HG02571 (cell line): ENCODE data around the gene AQP5.

Experiments
- ATAC-seq: cut with Tn5 transposase; IDR thresholded peaks from one replicate; pipeline ENCODE4 v1.9.1; 2021; ENCODE audit warnings: mild to moderate bottlenecking, moderate library complexity; ENCODE audit not compliant: unreplicated experiment

AQP5 gene

GRCh38 chr12:49963976-49964815 lies 2.5 kb downstream of the AQP5 start:
- ATAC-seq = no peak

- no peak for ATAC-seq
Measured at GRCh38 chr12:49964849-49965624, 3.4 kb downstream of the AQP5 start.

DNA sequence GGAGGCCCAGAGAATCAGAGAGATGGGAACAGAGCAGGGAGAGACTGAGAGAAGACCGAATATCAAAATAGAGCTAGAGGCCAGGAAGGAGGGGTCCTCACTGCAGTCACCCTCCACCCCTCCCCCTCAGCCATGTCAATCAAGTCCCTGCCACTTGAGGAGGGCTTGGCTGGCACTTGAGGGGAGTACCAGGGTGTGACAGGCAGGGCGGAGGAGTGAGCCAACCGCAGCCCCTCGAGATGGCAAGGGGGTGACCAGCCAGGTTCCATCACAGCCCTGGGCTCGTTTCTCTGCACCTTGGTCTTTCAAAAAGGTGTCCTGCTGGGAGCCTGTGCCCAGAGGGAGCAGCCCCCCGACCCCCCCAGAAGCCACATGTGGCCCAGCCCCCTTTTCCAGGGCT lies 4.2 kb downstream of the AQP5 start:
- ATAC-seq = no peak

GRCh38 chr12:49966511-49967041 lies 4.9 kb downstream of the AQP5 start:
- ATAC-seq = no peak

GRCh38 chr12:49967042-49967776 lies 5.5 kb downstream of the AQP5 start:
- peak; percentile 59 for ATAC-seq

DNA sequence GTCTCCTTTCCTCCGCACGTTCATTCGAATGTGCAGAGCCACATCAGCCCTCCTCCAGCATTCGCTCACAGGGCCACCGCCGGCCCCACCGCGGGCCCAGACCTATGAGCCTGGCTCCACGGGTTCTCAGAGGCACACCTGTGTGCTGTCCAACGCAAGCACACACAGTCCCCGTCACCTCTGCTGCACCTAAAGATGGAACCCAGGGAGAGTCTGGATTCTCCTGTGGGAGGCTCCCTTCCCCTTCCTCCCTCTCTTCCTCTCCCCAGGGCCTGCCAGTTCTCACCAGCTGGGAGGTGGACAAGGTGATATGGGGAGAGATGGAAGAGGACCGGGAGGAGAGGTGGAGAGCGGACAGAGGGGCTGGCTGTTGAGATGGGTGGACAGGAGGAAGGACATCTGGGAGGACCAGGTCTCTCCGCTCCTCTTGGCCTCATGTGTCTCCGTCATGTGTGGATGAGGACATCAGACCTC lies 6.1 kb downstream of the AQP5 start:
- ATAC-seq = peak; percentile 5

DNA sequence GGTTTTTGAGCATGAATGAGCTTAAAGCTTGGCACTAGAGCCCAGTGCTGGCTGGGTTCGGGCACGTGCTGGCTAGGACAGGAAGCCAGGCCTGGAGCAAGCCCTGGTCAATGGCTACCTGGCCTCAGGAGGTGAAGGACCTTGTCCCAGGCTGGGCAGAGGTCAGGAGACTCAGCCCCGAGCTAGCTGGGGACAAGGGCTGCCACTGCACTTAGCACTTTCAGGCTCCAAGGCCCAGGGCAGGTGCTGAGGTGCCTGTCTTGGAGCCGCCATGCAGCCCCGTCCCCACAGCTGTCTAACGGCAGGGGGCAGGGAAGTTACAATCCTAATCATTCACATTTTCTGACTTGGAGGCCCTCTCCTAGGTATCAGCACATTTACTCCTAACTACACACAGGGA lies 6.8 kb downstream of the AQP5 start:
- no peak for ATAC-seq

DNA sequence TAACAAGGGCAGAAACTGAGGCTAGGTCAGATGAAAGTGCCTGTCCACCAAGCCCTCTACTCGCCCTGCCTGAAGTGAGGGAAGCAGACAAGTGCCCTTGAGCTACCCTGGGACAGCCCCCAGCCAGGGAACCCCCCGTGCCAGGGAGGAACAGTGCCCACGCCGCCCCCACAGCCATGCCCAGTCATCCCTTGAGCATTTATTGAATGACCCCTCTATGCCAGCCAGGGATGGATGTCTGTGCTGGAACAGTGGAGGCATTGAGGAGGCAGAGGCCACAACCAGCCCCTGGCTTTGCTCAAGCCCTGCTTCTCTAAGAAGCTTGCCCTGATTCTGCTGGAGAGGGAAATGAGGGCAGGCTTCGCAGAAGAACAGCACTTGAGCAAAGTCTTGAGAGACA lies 7.4 kb downstream of the AQP5 start:
- ATAC-seq = no peak

DNA sequence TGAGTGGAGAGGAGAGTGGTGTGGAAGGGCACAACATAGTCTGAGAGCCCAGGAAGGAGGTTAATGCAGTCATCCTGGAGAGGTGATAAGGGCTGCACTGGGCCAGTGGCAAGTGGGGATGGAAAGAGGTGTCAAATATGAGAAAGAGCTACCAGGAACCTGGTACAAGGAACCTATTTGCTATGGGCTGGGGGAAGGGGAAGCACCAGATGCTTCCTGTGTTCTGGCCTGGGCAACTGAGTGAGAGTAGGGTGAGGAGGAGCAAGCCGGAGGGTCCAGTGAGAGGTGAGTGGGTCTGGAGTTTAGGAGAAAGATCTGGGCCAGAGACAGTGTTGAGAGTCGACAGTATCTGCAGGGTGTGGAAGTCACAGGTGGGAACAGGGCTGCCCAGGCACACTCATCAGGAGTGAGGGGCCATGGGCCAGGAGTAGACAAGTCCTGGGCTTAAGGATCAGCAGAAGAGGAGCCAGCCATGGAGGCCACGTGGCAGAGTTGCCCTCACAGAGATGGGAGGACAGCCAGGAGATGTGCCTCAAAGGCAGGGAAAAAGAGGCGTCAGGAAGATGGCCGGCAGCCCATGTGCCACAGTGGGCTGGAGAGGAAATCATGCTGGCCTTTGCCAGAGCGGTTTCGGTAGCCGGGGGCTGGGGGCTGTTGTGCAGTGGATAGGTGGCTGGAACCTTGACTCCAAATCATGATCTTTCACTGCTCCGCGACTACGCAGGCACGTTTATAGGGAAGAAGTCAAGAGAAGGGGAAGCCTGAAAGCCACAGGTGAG lies 8.2 kb downstream of the AQP5 start:
- no peak for ATAC-seq

DNA sequence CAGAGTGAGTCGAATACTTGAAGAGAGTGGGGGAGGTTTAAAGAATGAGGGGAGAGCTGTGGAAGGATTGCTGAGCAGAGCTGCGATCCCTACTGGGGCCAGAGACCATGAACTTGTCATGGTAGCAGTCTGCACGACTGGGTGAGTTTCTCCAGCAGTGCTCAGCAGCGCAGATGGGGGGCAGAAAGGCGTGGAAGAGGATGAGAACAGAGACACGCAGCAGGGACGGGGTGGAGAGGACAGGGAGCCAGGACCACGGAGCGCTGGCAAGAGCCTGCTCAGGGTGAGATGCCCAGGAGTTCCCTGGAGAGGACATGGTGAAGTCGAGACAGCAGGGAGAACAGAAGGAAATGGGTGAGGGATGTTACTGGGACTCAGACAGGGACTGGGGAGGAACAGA lies 9.0 kb downstream of the AQP5 start:
- no peak for ATAC-seq

DNA sequence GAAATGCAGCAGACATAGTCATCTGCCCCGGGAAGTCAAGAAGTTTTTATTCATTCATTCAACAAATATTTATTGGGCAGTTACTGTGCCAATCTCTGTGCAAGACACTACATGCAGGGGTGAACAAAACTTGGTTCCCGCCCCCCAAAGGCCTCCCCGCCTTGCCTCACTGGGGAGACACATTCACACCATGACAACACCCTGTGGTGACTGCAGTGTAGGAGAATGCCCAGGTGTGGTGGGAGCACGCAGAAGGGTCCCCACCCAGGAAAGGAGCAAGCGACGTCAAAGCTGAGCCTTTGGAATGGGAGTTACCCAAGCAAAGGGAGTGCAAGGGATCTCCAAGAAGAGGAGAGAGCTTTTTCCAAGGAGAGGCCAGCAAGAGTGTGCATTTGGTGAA lies 9.5 kb downstream of the AQP5 start:
- ATAC-seq = no peak

DNA sequence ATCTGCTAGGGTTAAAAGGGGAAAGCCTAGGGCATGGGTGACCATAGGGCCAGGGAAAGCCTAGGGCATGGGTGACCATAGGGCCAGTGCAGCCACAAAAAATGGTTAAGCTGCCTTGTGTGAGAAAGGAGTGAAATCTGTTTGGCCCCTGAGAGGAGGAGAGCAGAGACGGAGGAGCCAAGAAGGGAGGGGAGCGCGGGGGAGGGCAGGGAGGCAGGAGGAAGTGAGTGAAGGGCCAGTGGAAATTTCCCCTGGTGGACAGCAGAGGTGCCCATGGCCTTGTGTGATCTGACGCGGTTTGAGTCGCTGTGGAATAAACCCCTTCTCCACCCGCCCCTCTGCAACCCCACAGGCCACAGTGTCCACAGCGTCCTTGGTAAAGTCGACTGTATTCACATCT lies 10.5 kb downstream of the AQP5 start:
- no peak for ATAC-seq

- no peak for ATAC-seq
Measured at GRCh38 chr12:49972641-49973360, 11.1 kb downstream of the AQP5 start, which contains the start of gene AQP6. TSS of gene AQP6 (plus strand) at chr12:49972947. CDS start at chr12:49973174, 227 bp downstream.

DNA sequence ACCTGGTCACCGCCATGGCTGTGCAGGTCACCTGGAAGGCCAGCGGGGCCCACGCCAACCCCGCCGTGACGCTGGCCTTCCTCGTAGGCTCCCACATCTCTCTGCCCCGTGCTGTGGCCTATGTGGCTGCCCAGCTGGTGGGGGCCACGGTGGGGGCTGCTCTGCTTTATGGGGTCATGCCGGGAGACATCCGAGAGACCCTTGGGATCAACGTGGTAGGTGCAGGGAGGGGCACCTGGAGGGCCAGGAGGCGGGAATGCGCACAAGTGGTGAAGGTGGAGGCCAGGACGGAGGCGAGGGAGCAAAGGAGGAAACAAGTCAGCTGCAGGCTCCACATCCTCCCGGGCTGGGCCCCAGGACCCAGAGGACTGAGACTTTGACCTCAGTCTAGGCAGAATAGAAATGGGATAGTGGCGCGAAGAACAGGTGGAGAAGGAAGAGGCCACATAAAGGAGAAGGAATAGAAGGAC lies 11.7 kb downstream of the AQP5 start:
- no peak for ATAC-seq

DNA sequence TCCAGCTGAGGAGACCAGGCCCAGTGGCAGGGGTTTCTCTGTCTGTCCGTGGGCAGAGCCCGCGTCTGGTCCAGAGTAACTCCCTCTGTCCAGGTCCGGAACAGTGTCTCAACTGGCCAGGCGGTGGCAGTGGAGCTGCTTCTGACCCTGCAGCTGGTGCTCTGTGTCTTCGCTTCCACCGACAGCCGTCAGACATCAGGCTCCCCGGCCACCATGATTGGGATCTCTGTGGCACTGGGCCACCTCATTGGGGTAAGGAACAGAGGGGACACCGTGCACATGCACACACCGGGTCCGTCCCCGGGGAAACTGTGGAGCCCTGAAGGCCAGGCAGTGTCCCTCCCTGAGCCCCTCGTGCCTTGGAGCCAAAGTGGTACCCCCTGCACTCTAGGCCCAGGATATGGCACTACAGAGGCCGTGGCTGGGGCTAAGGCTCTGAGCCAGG lies 12.6 kb downstream of the AQP5 start:
- ATAC-seq = no peak

GRCh38 chr12:49974677-49975317 lies 13.1 kb downstream of the AQP5 start:
- no peak for ATAC-seq

GRCh38 chr12:49975318-49975761 lies 13.7 kb downstream of the AQP5 start:
- no peak for ATAC-seq

DNA sequence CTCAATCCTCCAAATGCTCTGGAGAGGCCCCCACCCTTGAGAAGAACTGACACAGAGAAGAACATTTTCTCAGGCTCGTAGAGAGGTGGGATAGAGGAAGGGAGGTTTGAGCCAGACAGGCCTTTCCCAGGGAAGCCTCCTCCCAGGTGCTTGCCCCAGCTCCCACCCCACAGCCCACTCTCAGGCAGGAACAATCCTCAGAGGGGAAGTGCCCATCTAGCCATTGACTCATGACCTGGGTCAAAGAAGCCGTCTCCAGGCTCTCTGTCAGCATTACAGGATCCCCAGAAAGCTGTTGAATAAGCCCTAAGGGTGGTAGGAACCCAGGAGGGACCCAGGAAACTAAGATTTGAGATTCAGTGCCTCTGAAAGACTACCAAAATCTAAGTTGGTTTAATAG lies 14.9 kb downstream of the AQP5 start:
- no peak for ATAC-seq

DNA sequence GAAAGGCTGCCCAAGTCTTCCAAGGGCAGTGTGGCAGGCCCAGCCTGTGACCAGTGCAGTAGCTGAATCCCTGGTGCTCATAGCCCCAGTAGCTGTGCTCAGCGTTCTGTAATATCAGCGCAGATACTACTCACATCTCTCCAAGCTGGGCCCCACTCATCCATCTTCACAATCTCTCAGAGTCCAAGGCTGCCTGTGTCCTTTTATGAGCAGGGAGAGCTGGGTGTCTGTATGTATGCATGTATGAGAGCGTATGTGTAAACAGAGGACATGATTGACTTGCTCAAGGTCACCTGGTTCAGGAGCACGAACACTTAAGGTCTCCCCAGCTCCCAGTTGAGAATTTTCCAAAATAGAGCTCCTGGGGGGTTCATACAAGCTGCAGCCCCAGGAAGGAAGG lies 16.5 kb downstream of the AQP5 start:
- no peak for ATAC-seq
